ENCODE results near the gene MYOT.
"Not testable (repeated sequence)": the region's sequence is repeated elsewhere in the genome, so short reads cannot be mapped to it uniquely, and the experiment has no call there.

DNA sequence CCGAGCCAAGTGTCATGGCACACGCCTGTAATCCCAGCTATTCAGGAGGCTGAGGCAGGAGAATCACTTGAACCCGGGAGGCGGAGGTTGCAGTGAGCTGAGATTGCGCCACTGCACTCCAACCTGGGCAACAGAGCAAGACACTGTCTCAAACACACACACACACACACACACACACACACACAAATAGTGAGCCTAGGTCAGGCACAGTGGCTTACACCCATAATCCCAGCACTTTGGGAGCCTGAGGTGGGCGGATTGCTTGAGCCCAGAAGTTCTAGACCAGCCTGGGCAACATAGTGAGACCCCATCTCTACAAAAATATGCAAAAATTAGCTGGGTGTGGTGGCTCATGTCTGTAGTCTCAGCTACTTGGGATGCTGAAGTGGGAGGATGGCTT, 4.0 kb upstream of the MYOT start:
- TF ChIP-seq EZH2 (IDR thresholded peaks at IDR 0.05; ENCODE audit: borderline replicate concordance, control insufficient read depth, low read depth, low read length); POLR2AphosphoS5 (IDR thresholded peaks at IDR 0.05; ENCODE audit: low read length); SP1 (IDR thresholded peaks at IDR 0.05; ENCODE audit: low read depth, low read length); SPI1 (IDR thresholded peaks at IDR 0.05; ENCODE audit: borderline replicate concordance, insufficient read depth, low read depth, low read length); EED (IDR thresholded peaks at IDR 0.05; ENCODE audit: low read depth); POLR2A (IDR thresholded peaks at IDR 0.05; ENCODE audit: low read depth, low read length): not testable (repeated sequence)
- TF ChIP-seq, protein P1, sequence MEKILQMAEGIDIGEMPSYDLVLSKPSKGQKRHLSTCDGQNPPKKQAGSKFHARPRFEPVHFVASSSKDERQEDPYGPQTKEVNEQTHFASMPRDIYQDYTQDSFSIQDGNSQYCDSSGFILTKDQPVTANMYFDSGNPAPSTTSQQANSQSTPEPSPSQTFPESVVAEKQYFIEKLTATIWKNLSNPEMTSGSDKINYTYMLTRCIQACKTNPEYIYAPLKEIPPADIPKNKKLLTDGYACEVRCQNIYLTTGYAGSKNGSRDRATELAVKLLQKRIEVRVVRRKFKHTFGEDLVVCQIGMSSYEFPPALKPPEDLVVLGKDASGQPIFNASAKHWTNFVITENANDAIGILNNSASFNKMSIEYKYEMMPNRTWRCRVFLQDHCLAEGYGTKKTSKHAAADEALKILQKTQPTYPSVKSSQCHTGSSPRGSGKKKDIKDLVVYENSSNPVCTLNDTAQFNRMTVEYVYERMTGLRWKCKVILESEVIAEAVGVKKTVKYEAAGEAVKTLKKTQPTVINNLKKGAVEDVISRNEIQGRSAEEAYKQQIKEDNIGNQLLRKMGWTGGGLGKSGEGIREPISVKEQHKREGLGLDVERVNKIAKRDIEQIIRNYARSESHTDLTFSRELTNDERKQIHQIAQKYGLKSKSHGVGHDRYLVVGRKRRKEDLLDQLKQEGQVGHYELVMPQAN (conservative IDR thresholded peaks at IDR 0.05): not testable (repeated sequence)
